HEK293 (cell line): ENCODE data around the gene FOXRED1.

Experiments used
- HOXA7 ChIP-seq: sonication (generic); formaldehyde crosslinking; IDR thresholded peaks from 2 replicates; pipeline ENCODE4 v1.8.1; 2022; ENCODE audit warnings: missing genetic modification reagents, borderline replicate concordance
- HOXC10 ChIP-seq: sonication (generic); formaldehyde crosslinking; IDR thresholded peaks from 2 replicates; pipeline ENCODE4 v1.8.1; 2023; ENCODE audit warnings: mild to moderate bottlenecking, missing genetic modification reagents
- MZF1 ChIP-seq: fragments of 450-650 bp; formaldehyde crosslinking; IDR thresholded peaks from 2 replicates; pipeline ENCODE4 v1.5.1; 2017; ENCODE audit warnings: missing biosample characterization, missing genetic modification characterization, borderline replicate concordance
- PRDM1 ChIP-seq: fragments of 450-650 bp; formaldehyde crosslinking; IDR thresholded peaks from 2 replicates; pipeline ENCODE4; 2016; ENCODE audit warnings: missing biosample characterization, missing genetic modification characterization
- SP7 ChIP-seq: fragments of 450-650 bp; formaldehyde crosslinking; IDR thresholded peaks from 2 replicates; pipeline ENCODE4 v1.5.1; 2016; ENCODE audit warnings: missing biosample characterization, missing genetic modification characterization
- TRIM28 ChIP-seq: IDR thresholded peaks from 2 replicates; pipeline ENCODE4 v1.6.1; 2011; ENCODE audit warnings: low read length, control low read depth, borderline replicate concordance
- ZBTB1 ChIP-seq: fragments of 450-650 bp; formaldehyde crosslinking; IDR thresholded peaks from 2 replicates; pipeline ENCODE4 v1.5.1; 2016; ENCODE audit warnings: missing biosample characterization, missing genetic modification characterization
- ZBTB20 ChIP-seq: fragments of 450-650 bp; formaldehyde crosslinking; IDR thresholded peaks from 2 replicates; pipeline ENCODE4 v1.5.1; 2016; ENCODE audit warnings: missing biosample characterization, missing genetic modification characterization
- ZBTB21 ChIP-seq: fragments of 450-650 bp; formaldehyde crosslinking; IDR thresholded peaks from 2 replicates; pipeline ENCODE4 v1.5.1; 2017; ENCODE audit warnings: missing biosample characterization, missing genetic modification characterization
- ZBTB8A ChIP-seq: fragments of 450-650 bp; formaldehyde crosslinking; IDR thresholded peaks from 2 replicates; pipeline ENCODE4 v1.5.1; 2016; ENCODE audit warnings: missing biosample characterization, missing genetic modification characterization
- ZNF2 ChIP-seq: fragments of 450-650 bp; formaldehyde crosslinking; IDR thresholded peaks from 2 replicates; pipeline ENCODE4 v1.5.1; 2016; ENCODE audit warnings: missing biosample characterization, missing genetic modification characterization
- ZNF335 ChIP-seq: fragments of 450-650 bp; formaldehyde crosslinking; conservative IDR thresholded peaks from 2 replicates; pipeline ENCODE4 v1.5.1; 2016; ENCODE audit warnings: missing biosample characterization, missing genetic modification characterization
- ZNF433 ChIP-seq: fragments of 450-650 bp; formaldehyde crosslinking; IDR thresholded peaks from 2 replicates; pipeline ENCODE4 v1.5.1; 2016; ENCODE audit warnings: missing biosample characterization, missing genetic modification characterization, low read depth
- ZNF48 ChIP-seq: fragments of 450-650 bp; formaldehyde crosslinking; IDR thresholded peaks from 2 replicates; pipeline ENCODE4 v1.5.1; 2016; ENCODE audit warnings: missing biosample characterization, missing genetic modification characterization
- ZNF530 ChIP-seq: fragments of 450-650 bp; formaldehyde crosslinking; IDR thresholded peaks from 2 replicates; pipeline ENCODE4 v1.5.1; 2016; ENCODE audit warnings: low read depth, missing biosample characterization, missing genetic modification characterization
- ZNF571 ChIP-seq: fragments of 450-650 bp; formaldehyde crosslinking; IDR thresholded peaks from 2 replicates; pipeline ENCODE4 v1.5.0; 2017; ENCODE audit warnings: missing biosample characterization, missing genetic modification characterization
- ZNF621 ChIP-seq: fragments of 450-650 bp; formaldehyde crosslinking; IDR thresholded peaks from 2 replicates; pipeline ENCODE4 v1.5.1; 2017; ENCODE audit warnings: missing biosample characterization, missing genetic modification characterization
- ZNF664 ChIP-seq: fragments of 450-650 bp; formaldehyde crosslinking; IDR thresholded peaks from 2 replicates; pipeline ENCODE4 v1.5.1; 2016; ENCODE audit warnings: missing biosample characterization, missing genetic modification characterization
- ZNF777 ChIP-seq: fragments of 450-650 bp; formaldehyde crosslinking; IDR thresholded peaks from 2 replicates; pipeline ENCODE4 v1.5.1; 2017; ENCODE audit warnings: missing biosample characterization, missing genetic modification characterization, borderline replicate concordance
- ZSCAN30 ChIP-seq: fragments of 450-650 bp; IDR thresholded peaks from 2 replicates; pipeline ENCODE4 v1.5.1; 2018; ENCODE audit warnings: missing biosample characterization, mild to moderate bottlenecking, missing genetic modification characterization, moderate library complexity
- ZXDB ChIP-seq: fragments of 450-650 bp; formaldehyde crosslinking; IDR thresholded peaks from 2 replicates; pipeline ENCODE4 v1.5.1; 2016; ENCODE audit warnings: missing biosample characterization, missing genetic modification characterization
- TF ChIP-seq, protein P1 (sequence below): fragments of 450-650 bp; formaldehyde crosslinking; IDR thresholded peaks from 2 replicates; pipeline ENCODE4 v1.5.1; 2017; ENCODE audit warnings: missing biosample characterization, missing genetic modification characterization
- TF ChIP-seq, protein P2 (sequence below): fragments of 450-650 bp; formaldehyde crosslinking; conservative IDR thresholded peaks from 2 replicates; pipeline ENCODE4 v1.5.1; 2016; ENCODE audit warnings: low read depth, missing biosample characterization, missing genetic modification characterization
- TF ChIP-seq, protein P3 (sequence below): fragments of 450-650 bp; formaldehyde crosslinking; IDR thresholded peaks from 2 replicates; pipeline ENCODE4 v1.5.1; 2016; ENCODE audit warnings: missing biosample characterization, missing genetic modification characterization
- TF ChIP-seq, protein P4 (sequence below): fragments of 450-650 bp; formaldehyde crosslinking; IDR thresholded peaks from 2 replicates; pipeline ENCODE4 v1.5.1; 2016; ENCODE audit warnings: missing biosample characterization, missing genetic modification characterization, borderline replicate concordance

FOXRED1 gene

DNA sequence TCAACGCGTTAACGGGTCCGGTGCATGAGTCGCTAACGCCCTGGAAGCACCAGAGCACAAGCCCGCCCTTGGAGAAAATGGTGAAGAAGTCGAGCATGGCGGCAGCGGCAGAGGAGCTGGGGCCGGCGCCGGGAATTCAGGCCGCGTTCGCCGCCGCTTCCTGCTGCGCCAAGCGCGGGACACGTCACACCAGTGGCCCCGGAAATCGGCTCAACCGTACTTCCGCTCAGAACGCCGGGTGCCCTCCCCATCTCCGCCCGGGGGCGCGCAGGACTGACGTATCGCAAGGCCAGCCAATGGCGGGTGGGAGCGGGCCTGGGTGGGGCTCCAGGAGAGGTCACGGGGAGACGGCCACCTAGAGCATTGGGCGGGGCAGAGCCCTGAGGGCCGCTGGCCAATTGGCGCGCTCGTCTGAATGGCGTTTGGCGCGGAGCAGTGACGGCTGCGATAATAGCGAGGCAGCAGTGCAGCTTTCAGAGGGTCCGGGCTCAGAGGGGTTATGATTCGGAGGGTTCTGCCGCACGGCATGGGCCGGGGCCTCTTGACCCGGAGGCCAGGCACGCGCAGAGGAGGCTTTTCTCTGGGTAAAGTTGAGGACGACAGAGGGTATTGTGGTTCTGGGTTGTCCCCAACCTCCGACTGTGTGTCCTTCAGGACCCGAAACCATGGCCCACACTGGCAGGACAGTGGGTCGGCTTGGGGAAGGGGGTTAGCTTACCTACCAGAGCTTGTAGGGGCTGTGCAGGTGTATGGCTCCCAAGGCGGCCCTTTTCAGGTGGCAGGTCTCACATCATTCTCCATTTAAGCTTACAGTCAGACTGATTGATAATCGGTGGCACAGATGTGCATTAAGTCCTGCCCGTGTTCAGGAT, at the start of gene FOXRED1, which contains the start of gene SRPRA (continued):
- TF ChIP-seq PRDM1 (tag by site-specific recombination) (no peak), ZBTB21 (tag by site-specific recombination) (peak; percentile 98), ZBTB20 (tag by site-specific recombination) (peak; percentile 89), TRIM28 (no peak), ZNF433 (tag by site-specific recombination) (no peak), ZBTB8A (tag by site-specific recombination) (peak; percentile 63), ZBTB1 (no peak), MZF1 (no peak), ZSCAN30 (peak; percentile 25; the same call in 1 of the 2 replicates), HOXA7 (CRISPR knock-in tag) (no peak), ZNF335 (tag by site-specific recombination) (peak; percentile 71), SP7 (peak; percentile 49; the same call in 1 of the 2 replicates), ZXDB (tag by site-specific recombination) (peak; percentile 53; the same call in 1 of the 2 replicates), ZNF48 (no peak), ZNF621 (tag by site-specific recombination) (no peak), ZNF777 (tag by site-specific recombination) (no peak), HOXC10 (CRISPR knock-in tag) (no peak), ZNF664 (no peak), ZNF2 (0 out of 2 replicates have a peak, but pooled peaks have one; percentile 62), ZNF530 (tag by site-specific recombination) (no peak), ZNF571 (tag by site-specific recombination) (no peak)
- TF ChIP-seq, protein P1, sequence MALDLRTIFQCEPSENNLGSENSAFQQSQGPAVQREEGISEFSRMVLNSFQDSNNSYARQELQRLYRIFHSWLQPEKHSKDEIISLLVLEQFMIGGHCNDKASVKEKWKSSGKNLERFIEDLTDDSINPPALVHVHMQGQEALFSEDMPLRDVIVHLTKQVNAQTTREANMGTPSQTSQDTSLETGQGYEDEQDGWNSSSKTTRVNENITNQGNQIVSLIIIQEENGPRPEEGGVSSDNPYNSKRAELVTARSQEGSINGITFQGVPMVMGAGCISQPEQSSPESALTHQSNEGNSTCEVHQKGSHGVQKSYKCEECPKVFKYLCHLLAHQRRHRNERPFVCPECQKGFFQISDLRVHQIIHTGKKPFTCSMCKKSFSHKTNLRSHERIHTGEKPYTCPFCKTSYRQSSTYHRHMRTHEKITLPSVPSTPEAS (tag by site-specific recombination), result no peak
- TF ChIP-seq, protein P2, sequence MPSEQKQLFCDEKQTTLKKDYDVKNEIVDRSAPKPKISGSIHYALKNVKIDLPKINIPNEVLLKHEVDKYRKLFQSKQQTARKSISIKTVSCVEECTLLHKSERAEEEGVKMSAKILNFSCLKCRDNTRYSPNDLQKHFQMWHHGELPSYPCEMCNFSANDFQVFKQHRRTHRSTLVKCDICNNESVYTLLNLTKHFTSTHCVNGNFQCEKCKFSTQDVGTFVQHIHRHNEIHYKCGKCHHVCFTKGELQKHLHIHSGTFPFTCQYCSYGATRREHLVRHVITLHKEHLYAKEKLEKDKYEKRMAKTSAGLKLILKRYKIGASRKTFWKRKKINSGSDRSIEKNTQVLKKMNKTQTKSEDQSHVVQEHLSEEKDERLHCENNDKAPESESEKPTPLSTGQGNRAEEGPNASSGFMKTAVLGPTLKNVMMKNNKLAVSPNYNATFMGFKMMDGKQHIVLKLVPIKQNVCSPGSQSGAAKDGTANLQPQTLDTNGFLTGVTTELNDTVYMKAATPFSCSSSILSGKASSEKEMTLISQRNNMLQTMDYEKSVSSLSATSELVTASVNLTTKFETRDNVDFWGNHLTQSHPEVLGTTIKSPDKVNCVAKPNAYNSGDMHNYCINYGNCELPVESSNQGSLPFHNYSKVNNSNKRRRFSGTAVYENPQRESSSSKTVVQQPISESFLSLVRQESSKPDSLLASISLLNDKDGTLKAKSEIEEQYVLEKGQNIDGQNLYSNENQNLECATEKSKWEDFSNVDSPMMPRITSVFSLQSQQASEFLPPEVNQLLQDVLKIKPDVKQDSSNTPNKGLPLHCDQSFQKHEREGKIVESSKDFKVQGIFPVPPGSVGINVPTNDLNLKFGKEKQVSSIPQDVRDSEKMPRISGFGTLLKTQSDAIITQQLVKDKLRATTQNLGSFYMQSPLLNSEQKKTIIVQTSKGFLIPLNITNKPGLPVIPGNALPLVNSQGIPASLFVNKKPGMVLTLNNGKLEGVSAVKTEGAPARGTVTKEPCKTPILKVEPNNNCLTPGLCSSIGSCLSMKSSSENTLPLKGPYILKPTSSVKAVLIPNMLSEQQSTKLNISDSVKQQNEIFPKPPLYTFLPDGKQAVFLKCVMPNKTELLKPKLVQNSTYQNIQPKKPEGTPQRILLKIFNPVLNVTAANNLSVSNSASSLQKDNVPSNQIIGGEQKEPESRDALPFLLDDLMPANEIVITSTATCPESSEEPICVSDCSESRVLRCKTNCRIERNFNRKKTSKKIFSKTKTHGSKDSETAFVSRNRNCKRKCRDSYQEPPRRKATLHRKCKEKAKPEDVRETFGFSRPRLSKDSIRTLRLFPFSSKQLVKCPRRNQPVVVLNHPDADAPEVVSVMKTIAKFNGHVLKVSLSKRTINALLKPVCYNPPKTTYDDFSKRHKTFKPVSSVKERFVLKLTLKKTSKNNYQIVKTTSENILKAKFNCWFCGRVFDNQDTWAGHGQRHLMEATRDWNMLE (tag by site-specific recombination), result peak; percentile 61
- TF ChIP-seq, protein P3, sequence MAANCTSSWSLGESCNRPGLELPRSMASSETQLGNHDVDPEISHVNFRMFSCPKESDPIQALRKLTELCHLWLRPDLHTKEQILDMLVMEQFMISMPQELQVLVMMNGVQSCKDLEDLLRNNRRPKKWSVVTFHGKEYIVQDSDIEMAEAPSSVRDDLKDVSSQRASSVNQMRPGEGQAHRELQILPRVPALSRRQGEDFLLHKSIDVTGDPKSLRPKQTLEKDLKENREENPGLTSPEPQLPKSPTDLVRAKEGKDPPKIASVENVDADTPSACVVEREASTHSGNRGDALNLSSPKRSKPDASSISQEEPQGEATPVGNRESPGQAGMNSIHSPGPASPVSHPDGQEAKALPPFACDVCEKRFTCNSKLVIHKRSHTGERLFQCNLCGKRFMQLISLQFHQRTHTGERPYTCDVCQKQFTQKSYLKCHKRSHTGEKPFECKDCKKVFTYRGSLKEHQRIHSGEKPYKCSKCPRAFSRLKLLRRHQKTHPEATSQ (tag by site-specific recombination), result no peak
- TF ChIP-seq, protein P4, sequence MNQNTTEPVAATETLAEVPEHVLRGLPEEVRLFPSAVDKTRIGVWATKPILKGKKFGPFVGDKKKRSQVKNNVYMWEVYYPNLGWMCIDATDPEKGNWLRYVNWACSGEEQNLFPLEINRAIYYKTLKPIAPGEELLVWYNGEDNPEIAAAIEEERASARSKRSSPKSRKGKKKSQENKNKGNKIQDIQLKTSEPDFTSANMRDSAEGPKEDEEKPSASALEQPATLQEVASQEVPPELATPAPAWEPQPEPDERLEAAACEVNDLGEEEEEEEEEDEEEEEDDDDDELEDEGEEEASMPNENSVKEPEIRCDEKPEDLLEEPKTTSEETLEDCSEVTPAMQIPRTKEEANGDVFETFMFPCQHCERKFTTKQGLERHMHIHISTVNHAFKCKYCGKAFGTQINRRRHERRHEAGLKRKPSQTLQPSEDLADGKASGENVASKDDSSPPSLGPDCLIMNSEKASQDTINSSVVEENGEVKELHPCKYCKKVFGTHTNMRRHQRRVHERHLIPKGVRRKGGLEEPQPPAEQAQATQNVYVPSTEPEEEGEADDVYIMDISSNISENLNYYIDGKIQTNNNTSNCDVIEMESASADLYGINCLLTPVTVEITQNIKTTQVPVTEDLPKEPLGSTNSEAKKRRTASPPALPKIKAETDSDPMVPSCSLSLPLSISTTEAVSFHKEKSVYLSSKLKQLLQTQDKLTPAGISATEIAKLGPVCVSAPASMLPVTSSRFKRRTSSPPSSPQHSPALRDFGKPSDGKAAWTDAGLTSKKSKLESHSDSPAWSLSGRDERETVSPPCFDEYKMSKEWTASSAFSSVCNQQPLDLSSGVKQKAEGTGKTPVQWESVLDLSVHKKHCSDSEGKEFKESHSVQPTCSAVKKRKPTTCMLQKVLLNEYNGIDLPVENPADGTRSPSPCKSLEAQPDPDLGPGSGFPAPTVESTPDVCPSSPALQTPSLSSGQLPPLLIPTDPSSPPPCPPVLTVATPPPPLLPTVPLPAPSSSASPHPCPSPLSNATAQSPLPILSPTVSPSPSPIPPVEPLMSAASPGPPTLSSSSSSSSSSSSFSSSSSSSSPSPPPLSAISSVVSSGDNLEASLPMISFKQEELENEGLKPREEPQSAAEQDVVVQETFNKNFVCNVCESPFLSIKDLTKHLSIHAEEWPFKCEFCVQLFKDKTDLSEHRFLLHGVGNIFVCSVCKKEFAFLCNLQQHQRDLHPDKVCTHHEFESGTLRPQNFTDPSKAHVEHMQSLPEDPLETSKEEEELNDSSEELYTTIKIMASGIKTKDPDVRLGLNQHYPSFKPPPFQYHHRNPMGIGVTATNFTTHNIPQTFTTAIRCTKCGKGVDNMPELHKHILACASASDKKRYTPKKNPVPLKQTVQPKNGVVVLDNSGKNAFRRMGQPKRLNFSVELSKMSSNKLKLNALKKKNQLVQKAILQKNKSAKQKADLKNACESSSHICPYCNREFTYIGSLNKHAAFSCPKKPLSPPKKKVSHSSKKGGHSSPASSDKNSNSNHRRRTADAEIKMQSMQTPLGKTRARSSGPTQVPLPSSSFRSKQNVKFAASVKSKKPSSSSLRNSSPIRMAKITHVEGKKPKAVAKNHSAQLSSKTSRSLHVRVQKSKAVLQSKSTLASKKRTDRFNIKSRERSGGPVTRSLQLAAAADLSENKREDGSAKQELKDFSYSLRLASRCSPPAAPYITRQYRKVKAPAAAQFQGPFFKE (tag by site-specific recombination), result no peak
